RPMI8226 (cell line): ENCODE measurements around the gene ZNF223.

Source experiments
- DNase-seq: peaks from one replicate; pipeline ENCODE4 v3.0.0-alpha.2; 2015

ZNF223 gene

DNA sequence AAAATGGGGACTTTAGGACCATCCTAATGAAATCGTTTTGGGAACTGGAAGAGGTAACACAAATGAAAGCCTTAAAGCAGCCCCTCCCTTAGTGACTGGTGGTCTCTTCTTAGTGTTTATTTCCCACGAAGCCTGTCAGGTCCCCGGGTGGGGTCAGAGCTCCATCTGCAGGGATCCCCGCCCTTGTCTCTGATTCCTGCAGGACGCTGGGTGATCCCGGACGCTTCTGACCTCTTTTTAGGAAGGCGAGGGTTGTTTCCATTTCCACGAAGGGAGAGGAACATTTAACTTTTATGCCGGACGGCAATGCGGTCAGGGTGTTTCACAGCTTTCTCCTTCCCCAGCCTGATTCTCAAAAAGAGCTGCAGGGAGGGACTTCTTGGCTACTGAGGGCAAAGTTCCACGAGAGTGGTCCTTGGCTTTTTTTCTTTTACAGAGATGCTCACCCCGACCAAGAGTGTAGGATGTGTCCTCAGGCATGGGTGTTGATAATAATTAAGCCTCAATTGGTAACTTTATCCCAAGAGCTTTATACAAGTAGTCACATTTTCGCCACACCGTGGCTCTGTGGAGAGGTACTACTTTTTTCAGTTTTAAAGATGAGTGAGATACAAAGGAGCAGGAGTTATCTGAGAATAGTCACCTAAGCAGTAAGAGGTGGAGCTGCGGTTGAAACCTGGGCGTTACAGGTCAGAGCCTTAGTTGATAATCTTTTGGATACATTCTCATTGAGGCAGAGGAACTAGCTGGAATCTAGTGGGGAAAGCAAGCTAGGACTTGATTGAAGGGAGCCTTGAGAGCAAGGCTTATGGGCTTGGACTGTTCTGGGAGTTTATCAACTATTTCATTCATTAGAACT, 20.9 kb downstream of the ZNF223 start:
- DNase-seq: no peak

DNA sequence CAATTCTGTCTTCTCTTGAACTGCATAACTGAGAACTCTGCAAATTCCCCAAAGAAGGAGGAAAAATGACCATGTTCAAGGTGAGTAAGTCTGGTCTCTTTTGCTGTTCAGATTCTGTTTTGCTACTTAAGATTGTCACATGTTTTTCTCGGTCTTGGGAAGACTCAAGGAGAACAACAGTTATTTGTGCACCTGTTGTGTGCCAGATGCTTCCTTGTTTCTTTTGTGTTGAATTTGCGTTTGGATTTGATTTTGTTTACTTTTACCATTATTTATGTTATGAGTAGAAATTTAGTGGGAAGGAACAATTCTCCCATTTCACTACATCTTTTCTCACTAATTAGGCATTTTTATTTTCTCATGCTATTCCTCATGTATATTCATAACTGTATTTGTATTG, 24.5 kb downstream of the ZNF223 start:
- no peak for DNase-seq

DNA sequence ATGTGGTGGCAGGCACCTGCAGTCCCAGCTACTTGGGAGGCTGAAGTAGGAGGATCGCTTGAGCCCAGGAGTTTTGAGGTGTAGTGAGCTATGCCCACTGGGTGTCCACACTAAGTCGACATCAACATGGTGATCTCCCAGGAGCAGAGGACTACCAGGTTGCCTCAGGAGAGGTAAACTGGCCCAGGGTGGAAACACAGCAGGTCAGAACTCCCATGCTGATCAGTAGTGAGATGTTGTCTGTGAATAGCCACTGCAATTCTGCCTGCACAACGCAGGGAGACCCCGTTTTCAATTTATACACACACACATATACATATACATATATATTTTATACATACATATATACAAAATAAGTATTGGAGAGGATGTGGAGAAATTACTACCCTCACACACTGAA, 40.3 kb downstream of the ZNF223 start:
- DNase-seq: no peak

DNA sequence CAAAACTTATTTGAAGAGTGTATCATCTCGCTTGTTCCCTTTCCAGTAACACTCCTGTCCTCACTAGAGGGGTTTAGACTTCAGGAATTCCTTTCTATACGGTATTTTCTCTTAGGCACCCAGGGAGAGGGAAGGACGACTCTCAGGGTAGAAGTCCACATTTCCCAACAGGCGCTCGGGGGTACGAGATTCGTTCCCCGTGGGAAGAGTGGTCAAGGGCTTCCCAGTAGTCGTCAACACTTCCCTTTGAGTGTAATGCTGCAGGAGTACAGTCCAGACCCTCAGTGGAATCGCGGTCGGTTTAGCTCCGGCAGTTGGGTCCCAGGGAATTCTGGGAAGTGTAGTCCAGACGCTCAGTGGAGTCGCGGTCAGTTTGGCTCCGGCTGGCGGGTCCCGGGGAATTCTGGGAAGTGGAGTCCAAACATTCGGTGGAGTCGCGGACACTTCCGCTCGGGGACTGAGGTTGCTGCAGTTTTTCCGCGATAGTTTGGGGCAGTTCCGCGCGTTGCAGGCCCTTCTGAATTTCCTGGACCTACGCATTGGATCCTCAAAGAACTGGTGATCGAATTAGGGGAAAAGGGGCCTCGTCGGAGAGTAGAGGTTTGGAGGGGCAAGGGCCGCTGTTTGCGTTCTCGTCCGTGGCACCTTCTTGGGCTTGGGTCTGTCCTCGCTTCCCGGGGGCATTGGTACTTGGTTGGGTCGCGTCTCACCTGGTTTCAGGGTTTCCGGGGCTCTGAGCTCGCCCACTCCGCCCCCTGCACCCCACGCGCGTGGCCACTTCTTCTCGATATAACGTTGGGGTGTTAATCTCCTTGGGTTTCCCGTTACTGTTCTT, 42.3 kb downstream of the ZNF223 start, which contains the start of gene ZNF224:
Gene ZNF224 (plus strand): TSS at position 431 of the 835 bp plus-strand sequence. CDS start 3,513 bp downstream, outside the sequence.
- peak; percentile 89 for DNase-seq

DNA sequence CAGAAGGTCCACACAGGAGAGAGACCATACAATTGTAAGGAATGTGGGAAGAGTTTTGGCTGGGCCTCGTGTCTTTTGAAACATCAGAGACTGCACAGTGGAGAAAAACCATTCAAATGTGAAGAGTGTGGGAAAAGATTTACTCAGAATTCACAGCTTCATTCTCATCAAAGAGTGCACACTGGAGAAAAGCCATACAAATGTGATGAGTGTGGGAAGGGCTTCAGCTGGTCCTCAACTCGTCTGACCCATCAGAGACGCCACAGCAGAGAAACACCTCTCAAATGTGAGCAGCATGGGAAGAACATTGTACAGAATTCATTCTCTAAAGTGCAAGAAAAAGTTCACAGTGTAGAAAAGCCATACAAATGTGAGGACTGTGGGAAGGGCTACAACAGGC, 55.9 kb downstream of the ZNF223 start:
- no peak for DNase-seq

DNA sequence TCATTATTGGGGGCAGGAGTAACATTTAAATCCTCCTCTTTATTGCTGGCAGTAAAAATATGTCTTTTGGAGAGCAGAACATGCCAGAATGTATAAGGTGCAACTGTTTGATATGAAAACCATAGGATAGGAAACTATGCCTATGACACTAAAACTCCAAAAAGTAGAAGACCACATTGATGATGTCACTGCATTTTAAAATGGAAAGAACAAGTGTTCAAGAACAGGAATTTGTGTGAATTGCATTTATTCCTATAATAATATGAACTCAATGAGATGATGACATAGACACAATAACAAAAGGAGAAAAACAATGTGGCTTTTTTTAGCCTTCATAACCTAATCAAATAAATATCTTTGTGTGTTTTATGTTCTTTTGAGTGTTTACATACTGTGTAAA, 57.6 kb downstream of the ZNF223 start:
- DNase-seq: no peak

DNA sequence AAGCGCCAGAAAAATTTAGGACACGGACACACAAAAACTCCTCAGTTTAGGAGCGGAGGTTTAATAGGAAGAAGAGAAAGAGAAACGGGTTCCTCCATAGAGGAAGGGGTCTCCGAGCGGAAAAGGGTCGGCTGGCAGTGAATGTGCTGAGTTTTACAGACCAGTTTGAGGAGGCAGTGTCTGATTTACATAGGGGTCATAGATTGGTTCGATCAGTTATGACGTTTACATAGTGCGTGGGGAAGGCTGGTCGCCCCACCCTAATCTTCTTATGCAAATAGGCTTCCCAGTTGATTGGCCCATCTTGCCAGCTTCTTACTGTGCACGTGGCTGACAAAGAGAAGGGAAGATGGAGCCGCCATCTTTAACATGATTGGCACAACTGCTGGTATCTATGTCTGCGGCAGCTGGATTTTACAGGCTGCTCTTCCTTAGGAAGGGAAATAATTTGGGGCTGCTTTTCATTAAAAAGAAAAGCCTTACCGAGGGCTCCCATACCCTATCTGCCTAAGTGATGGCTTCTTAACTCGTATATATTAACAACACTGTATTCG, 60.2 kb downstream of the ZNF223 start:
- DNase-seq: no peak

DNA sequence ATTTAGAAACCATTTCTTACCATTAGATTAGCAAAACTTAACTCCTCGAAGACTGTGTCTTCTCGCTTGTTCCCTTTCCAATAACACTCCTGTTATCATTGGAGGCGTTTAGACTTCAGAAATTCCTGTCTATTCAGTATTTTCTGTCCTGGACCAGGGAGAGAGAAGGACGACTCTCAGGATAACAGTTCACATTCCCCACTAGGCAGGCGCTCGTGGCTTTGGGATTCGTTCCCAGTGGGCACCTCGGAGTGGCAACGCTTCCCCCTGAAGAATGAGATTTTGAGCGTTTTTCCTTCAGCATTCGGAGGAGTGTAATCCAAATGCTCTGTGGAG, 60.9 kb downstream of the ZNF223 start:
- peak; percentile 2 for DNase-seq

DNA sequence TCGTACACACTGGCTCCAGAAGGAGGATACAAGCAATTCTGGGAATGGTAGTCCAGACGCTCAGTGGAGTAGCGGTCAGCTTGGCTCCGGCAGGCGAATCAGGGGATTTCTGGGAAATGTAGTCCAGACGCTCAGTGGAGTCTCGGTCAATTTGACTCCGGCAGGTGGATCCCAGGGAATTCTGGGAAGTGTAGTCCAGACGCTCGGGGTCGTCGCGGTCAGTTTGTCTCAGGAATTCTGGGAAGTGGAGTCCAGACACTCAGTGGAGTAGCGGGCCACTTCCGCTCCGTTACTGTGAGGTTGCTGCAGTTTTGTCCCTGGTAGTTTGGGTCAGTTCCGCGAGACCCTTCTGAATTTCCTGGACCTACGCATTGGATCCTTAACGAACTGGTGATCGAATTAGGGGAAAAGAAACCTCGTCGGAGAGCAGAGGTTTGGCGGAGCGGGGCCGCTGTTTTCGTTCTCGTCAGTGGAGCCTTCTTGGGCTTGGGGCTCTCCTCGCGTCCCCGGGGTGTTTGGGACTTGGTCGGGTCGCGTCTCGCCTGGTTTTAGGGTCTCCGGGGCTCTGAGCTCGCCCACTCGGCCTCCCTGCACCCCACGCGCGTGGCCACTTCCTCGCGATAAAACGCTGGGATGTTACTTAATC, 61.4 kb downstream of the ZNF223 start, which contains the start of gene ZNF225:
Gene ZNF225 (plus strand): TSS at position 262 of the 646 bp plus-strand sequence. CDS start 2,429 bp downstream, outside the sequence.
- peak; percentile 94 for DNase-seq

DNA sequence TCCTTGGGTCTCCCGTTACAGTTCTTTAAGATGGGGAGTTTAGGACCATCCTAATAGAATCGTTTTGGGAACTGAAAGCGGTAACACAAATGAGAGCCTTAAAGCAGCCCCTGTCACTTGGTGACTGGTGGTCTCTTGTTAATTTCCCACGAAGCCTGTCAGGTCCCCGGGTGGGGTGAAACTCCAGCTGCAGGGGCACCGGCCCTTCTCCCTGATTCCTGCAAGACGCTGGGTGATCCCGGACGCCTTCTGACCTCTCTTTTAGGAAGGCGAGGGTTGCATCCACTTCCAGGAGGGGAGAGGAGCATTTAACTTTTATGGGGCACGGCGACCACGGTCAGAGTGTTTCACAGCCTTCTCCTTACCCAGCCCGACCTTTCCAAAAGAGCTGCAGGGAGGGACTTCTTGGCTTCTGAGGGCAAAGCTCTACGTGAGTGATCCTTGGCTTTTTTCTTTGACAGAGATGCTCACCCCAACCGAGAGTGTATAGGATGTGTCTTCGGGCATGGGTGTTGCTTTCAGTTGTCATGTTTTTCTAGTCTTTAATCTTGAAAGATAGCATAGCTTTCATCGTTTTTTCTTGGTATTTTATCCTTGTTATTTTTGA, 62.1 kb downstream of the ZNF223 start:
- DNase-seq: no peak
